CD8-positive, alpha-beta memory T cell (primary cell): ENCODE measurements around the gene SLC9A1. TPM values are rescaled to one million over a fixed set of nuclear protein-coding genes. Genes with fewer than 3 reads are reported as not detected.

Source experiments
- CTCF ChIA-PET: fragments of 350-600 bp; sonication (Branson Sonifier 250); formaldehyde crosslinking; loops from one replicate; lab custom pipeline; 2021; ENCODE audit warnings: antibody characterized with exemption; lab: Charles Lee
- POLR2A ChIA-PET: fragments of 350-600 bp; sonication (Branson Sonifier 250); formaldehyde crosslinking; loops from one replicate; lab custom pipeline; 2021; ENCODE audit warnings: antibody characterized with exemption; lab: Charles Lee
- DNase-seq, 5 donors: peaks; one replicate each; pipeline versions ENCODE4 v3.0.0 to v3.0.0-alpha.2; 2020 to 2022; ENCODE audit warnings: mixed read lengths in 1 of 5
- H3K27ac ChIP-seq: one replicate; pipeline ENCODE4 v1.7.0; 2013; ENCODE audit warnings: low read depth, mild to moderate bottlenecking, low read length, moderate library complexity
- H3K27me3 ChIP-seq: 2 replicates; pipeline ENCODE4 v1.7.0; 2013; ENCODE audit warnings: low read length, mild to moderate bottlenecking; ENCODE audit not compliant: insufficient read depth, poor library complexity, severe bottlenecking
- H3K36me3 ChIP-seq: 2 replicates; pipeline ENCODE4 v1.7.0; 2013; ENCODE audit warnings: mild to moderate bottlenecking, low read length, moderate library complexity; ENCODE audit not compliant: insufficient read depth
- H3K4me1 ChIP-seq: 2 replicates; pipeline ENCODE4 v1.7.0; 2013; ENCODE audit warnings: mild to moderate bottlenecking, low read length, moderate library complexity; ENCODE audit not compliant: insufficient read depth
- H3K4me3 ChIP-seq: 2 replicates; pipeline ENCODE4 v1.7.0; 2013; ENCODE audit warnings: mild to moderate bottlenecking, low read length
- H3K9me3 ChIP-seq: 2 replicates; pipeline ENCODE4 v1.7.0; 2013; ENCODE audit warnings: mild to moderate bottlenecking, low read length
- H3K27ac Mint-ChIP-seq, 8 donors: one replicate each; pipeline ENCODE4 v1.8.0; 2020 to 2021; ENCODE audit warnings: mixed read lengths in 8 of 8, mild to moderate bottlenecking in 6 of 8, inconsistent platforms in 3 of 8, moderate library complexity in 3 of 8
- H3K27me3 Mint-ChIP-seq, 2 donors: one replicate each; pipeline ENCODE4 v1.8.0; 2020 to 2021; ENCODE audit warnings: mixed read lengths in 2 of 2, mild to moderate bottlenecking in 1 of 2, moderate library complexity in 1 of 2
- H3K36me3 Mint-ChIP-seq, 3 donors: one replicate each; pipeline ENCODE4 v1.8.0; 2020 to 2021; ENCODE audit warnings: mixed read lengths in 3 of 3, inconsistent platforms in 1 of 3, mild to moderate bottlenecking in 1 of 3
- H3K4me1 Mint-ChIP-seq, 3 donors: one replicate each; pipeline ENCODE4 v1.8.0; 2020 to 2021; ENCODE audit warnings: mixed read lengths in 3 of 3, inconsistent platforms in 1 of 3, mild to moderate bottlenecking in 1 of 3
- H3K4me3 Mint-ChIP-seq, 7 donors: one replicate each; pipeline ENCODE4 v1.8.0; 2020 to 2021; ENCODE audit warnings: mixed read lengths in 7 of 7, mild to moderate bottlenecking in 6 of 7, moderate library complexity in 4 of 7, inconsistent platforms in 2 of 7
- H3K9me3 Mint-ChIP-seq, 5 donors: one replicate each; pipeline ENCODE4 v1.8.0; 2020 to 2022; ENCODE audit warnings: mixed read lengths in 5 of 5, mild to moderate bottlenecking in 3 of 5, moderate library complexity in 2 of 5, inconsistent platforms in 1 of 5
- polyA plus RNA-seq: library from polyadenylated mRNA; unstranded; fragments of 300-500 nt; fragmentation: Illumina TruSeq; gene quantifications from one replicate; pipeline ENCODE4 v1.2.3, GENCODE V29; 2021
- total RNA-seq, 2 experiments: library from RNA; stranded (reverse); gene quantifications; one replicate each; pipeline ENCODE4 v1.2.3, GENCODE V29; 2021

The SLC9A1 gene
- total and polyA plus RNA-seq, 3 experiments from 2014 or later, result 15.3 to 24.8 (median 23.9) TPM

DNA sequence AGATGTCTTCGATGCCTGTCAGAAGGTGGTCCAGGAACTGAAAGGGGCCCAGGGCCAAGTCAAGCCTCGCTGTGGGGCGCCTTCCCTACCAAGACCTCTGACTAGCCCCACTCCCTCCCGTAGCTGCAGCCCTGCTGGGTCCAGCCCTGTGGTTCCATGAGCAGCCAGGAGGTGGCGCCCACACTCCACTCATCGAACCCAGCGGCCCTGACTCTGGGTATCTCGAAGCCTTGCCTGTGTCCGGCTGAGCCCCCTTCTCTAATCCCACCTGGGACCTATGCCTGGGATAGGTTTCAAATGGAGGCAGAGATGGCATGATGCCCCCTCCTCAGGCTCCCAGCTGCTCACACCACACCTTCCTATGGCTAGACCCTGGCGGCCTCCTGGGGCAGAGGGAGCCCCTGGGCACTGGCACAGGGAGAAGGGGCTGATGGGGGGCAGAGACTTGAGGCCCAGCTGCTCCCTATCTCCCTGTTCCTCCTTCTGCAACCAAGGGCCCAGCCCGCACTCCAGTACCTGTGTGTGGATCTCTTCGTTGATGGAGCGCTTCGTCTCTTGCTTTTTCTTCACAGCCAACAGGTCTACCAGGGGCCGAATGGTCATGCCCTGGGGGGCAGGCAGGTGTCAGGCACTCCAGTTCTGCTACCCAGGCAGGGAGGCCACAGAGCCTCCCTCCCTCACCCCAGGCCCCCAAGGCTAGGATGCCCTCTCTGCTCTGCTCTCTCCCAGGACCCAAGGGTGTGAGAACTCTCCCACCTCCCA, 52.0 kb downstream of the SLC9A1 start:
- H3K4me3 Mint-ChIP-seq, result no peak overlapping the region
- ChIA-PET POLR2A (no interaction called here), CTCF (interaction anchor here (0.5 to 8.8 kb wide), 27 partner anchors 9 to 292 kb away, joined by 3 to 134 read pairs (median 5); partner anchors contain the start of gene SLC9A1)
- H3K4me3 ChIP-seq, result no peak overlapping the region
- H3K36me3 ChIP-seq, result no peaks in the 10 kb centered on the region
- no peaks in the 10 kb centered on the region for H3K9me3 Mint-ChIP-seq
- H3K27ac Mint-ChIP-seq, result peak overlapping the region in 3 of 8 donors; percentile 22 to 86 (median 38)
- H3K27me3 ChIP-seq, result no peaks in the 10 kb centered on the region
- H3K4me1 Mint-ChIP-seq, result peaks cover 0 to 3% (median 2%) of the 10 kb centered on the region in 3 donors
- H3K27ac ChIP-seq, result no peak overlapping the region
- H3K27me3 Mint-ChIP-seq, result no peaks in the 10 kb centered on the region
- peak; percentile 61 to 79 (median 69) for DNase-seq
- H3K36me3 Mint-ChIP-seq, result peaks cover 0 to 41% (median 2%) of the 10 kb centered on the region in 3 donors
- no peaks in the 10 kb centered on the region for H3K9me3 ChIP-seq
- peaks cover 5% of the 10 kb centered on the region for H3K4me1 ChIP-seq

DNA sequence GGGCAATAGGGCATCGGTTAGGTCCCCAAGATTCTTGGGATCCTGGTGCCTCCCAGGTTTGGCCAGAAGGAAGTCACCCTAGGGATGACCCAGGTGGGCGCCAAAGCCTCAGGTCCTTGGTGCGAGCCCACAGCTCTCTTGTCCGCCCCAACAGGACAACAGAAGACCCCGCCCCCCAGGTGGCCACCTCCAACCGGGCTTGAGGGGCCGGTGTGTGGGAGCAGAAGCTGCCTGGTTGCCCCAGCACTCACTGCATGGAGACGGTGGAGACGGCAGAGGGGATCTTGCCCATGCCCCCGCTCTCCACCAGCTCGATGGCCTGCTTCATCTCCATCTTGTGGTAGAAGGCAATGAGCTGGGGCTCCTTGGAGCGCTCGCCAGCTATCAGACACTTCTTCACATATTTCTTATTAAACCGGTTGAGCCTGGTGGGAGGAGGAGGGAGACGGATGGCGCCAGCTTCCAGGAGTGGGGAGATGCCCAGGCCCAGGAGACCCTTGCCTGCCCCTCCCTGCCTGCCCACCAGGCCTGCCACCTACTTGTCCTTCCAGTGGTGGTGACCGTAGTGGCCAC, 52.7 kb downstream of the SLC9A1 start:
- Histone ChIP-seq H3K36me3 (no peaks in the 10 kb centered on the region), H3K4me1 (peaks cover 5% of the 10 kb centered on the region), H3K4me3 (no peak overlapping the region), H3K9me3 (no peaks in the 10 kb centered on the region), H3K27me3 (no peaks in the 10 kb centered on the region), H3K27ac (no peak overlapping the region)
- Mint-ChIP-seq H3K4me3 (no peak overlapping the region), H3K27ac (peak overlapping the region in 1 of 8 donors; percentile 24), H3K27me3 (no peaks in the 10 kb centered on the region), H3K36me3 (peaks cover 0 to 41% (median 2%) of the 10 kb centered on the region in 3 donors), H3K4me1 (peaks cover 0 to 3% (median 2%) of the 10 kb centered on the region in 3 donors), H3K9me3 (no peaks in the 10 kb centered on the region)
- DNase-seq, result no peak
- POLR2A ChIA-PET, result interaction anchor here (0.6 kb wide), 1 partner anchor 268 kb away, joined by 5 read pairs; no protein-coding TSS in a partner anchor
- CTCF ChIA-PET, result interaction anchor here (0.5 to 8.8 kb wide), 28 partner anchors 9 to 293 kb away, joined by 3 to 134 read pairs (median 5); partner anchors contain the start of gene SLC9A1

DNA sequence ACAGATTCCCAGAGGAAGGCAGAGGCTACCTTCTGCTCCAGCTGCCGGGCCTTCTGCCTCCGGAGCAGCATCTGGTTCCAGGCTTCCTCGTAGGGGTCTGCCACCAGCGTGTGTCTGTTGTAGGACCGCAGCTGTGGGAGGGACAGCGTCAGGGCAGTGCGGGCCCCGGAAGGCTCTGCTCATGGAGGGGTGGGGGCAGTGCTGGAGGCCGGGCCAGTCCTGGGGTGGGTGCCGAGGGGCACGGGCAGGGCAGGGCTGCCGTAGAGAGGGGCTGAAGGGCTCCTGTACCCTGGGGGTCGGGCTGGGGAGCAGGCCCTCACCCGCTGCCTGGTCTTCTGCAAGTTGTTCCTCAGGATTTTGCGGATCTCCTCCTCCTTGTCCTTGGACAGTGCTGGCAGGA, 53.2 kb downstream of the SLC9A1 start:
- Histone ChIP-seq H3K36me3 (no peaks in the 10 kb centered on the region), H3K27me3 (no peaks in the 10 kb centered on the region), H3K4me1 (peaks cover 5% of the 10 kb centered on the region), H3K27ac (no peak overlapping the region), H3K9me3 (no peaks in the 10 kb centered on the region), H3K4me3 (no peak overlapping the region)
- CTCF ChIA-PET, result interaction anchor here (0.8 to 8.8 kb wide), 21 partner anchors 9 to 286 kb away, joined by 3 to 134 read pairs (median 6); partner anchors contain the start of gene SLC9A1
- Mint-ChIP-seq H3K4me3 (no peak overlapping the region), H3K9me3 (no peaks in the 10 kb centered on the region), H3K27ac (peak overlapping the region in 1 of 8 donors; percentile 24), H3K27me3 (no peaks in the 10 kb centered on the region), H3K36me3 (peaks cover 0 to 41% (median 2%) of the 10 kb centered on the region in 3 donors), H3K4me1 (peaks cover 0 to 3% (median 2%) of the 10 kb centered on the region in 3 donors)
- POLR2A ChIA-PET, result interaction anchor here (0.6 kb wide), 1 partner anchor 268 kb away, joined by 5 read pairs; no protein-coding TSS in a partner anchor
- no peak for DNase-seq

DNA sequence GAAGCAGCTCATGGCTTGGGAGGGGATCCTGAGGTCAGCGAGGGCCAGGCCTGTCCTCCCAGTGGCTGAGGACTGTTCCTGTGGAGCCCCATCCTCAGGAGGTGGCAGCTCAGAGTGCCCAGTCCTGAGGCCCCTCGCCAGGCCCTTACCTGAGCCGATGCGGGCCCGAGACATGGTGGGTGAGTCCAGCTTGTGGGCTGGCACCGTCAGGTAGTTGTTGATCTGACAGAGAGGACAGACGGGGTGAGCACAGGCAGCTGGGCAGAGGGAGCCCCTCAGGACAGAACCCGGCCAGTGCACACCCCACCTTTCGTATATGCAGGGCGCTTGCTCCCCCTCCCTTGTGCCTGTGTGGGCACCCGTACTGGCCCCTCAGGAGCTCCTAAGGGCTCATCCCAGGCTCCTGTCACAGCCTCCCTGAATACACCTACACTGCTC, 53.9 kb downstream of the SLC9A1 start:
- DNase-seq, result no peak
- Mint-ChIP-seq H3K4me1 (peaks cover 0 to 3% (median 2%) of the 10 kb centered on the region in 3 donors), H3K27ac (peak overlapping the region in 1 of 8 donors; percentile 63), H3K9me3 (no peaks in the 10 kb centered on the region), H3K36me3 (peaks cover 0 to 36% (median 2%) of the 10 kb centered on the region in 3 donors), H3K27me3 (no peaks in the 10 kb centered on the region), H3K4me3 (no peak overlapping the region)
- H3K36me3 ChIP-seq, result no peaks in the 10 kb centered on the region
- H3K4me3 ChIP-seq, result no peak overlapping the region
- ChIA-PET POLR2A (no interaction called here), CTCF (interaction anchor here (1.2 to 8.8 kb wide), 7 partner anchors 9 to 195 kb away, joined by 3 to 134 read pairs (median 7); partner anchors contain the start of gene SLC9A1)
- no peaks in the 10 kb centered on the region for H3K27me3 ChIP-seq
- H3K9me3 ChIP-seq, result no peaks in the 10 kb centered on the region
- H3K27ac ChIP-seq, result no peak overlapping the region
- peaks cover 5% of the 10 kb centered on the region for H3K4me1 ChIP-seq

DNA sequence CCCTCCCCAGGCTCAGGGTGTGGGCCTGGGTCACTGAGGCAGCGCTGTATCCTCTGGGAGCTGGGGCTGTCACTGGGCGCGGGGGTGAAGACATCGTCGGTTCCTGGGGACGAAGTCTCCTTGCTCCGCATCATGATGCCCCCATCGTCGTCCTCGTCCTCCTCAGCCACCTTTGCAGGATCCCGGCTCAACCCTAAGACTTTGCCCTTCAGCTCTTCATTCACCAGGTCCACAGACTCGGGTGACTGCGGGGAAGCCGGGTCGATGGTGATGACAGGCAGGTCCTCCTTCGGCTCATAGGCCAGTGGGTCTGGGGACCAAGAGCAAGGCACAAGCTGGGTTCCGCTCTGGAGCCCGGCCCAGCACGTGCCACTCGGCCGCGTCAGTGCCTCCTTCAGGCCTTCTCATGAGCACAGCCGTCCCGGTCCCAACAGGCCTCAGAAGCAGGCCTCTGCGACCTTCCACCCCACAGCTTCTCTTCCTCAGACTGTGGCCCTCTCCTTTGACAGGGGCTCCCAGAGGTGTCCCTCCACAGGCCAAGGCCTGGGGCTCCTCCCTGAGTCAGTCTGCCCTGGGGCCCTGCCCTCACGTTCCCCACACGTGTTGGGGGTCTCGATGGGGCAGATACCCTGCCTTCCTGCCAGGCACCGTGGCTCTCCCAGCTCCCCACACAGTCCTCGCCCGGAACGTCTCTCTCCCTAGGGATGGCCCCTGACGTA, 54.4 kb downstream of the SLC9A1 start:
- POLR2A ChIA-PET, result no interaction called here
- CTCF ChIA-PET, result interaction anchor here (0.8 to 8.8 kb wide), 6 partner anchors 8 to 184 kb away, joined by 3 to 134 read pairs (median 7); partner anchors contain the start of gene SLC9A1
- H3K36me3 ChIP-seq, result no peaks in the 10 kb centered on the region
- H3K9me3 ChIP-seq, result no peaks in the 10 kb centered on the region
- no peak overlapping the region for H3K4me3 Mint-ChIP-seq
- H3K27ac Mint-ChIP-seq, result no peak overlapping the region
- no peak overlapping the region for H3K27ac ChIP-seq
- no peak for DNase-seq
- H3K4me1 ChIP-seq, result peaks cover 5% of the 10 kb centered on the region
- H3K4me1 Mint-ChIP-seq, result peaks cover 0 to 3% (median 2%) of the 10 kb centered on the region in 3 donors
- no peaks in the 10 kb centered on the region for H3K27me3 ChIP-seq
- no peaks in the 10 kb centered on the region for H3K27me3 Mint-ChIP-seq
- H3K36me3 Mint-ChIP-seq, result peaks cover 0 to 30% (median 2%) of the 10 kb centered on the region in 3 donors
- no peak overlapping the region for H3K4me3 ChIP-seq
- no peaks in the 10 kb centered on the region for H3K9me3 Mint-ChIP-seq

DNA sequence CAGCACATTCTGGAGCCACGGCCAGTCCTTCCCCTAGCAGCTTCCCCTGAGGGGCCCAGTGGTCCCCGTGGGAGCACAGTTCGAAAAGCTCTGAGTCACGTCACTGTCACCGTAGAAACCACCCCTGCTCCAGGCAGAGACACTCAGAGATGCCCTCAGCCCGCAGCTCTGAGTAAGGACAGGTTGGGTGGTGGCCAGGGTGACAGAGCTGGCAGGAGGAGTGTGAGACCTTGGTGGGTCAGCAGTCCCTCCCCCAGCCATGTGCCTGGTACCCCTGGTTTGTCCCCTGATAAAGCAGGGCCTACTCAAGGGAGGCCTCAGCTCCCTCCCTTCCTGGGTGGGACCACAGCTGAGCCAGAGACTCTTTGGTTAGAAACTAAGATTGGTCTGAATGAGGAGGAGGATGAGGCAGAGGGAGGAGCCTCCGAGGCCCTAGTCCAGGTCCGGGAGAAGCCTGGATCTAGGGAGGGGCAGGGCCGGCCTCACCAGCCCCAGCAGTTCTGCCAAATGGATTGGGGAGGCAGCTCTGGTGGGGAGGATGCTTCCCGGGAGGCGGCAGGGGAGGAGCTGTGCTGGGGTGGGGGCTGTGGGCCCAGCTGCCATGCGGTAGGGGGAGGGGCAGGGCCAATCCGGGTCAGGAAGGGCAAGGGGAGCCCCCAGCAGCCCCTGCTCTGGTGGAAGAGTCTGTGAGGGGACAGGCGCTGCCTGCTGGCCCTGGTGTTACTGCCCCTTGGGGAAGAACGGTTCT, 55.2 kb downstream of the SLC9A1 start:
- Mint-ChIP-seq H3K27ac (peak overlapping the region in 1 of 8 donors; percentile 77), H3K36me3 (peaks cover 0 to 24% (median 2%) of the 10 kb centered on the region in 3 donors), H3K9me3 (no peaks in the 10 kb centered on the region), H3K27me3 (no peaks in the 10 kb centered on the region), H3K4me3 (no peak overlapping the region), H3K4me1 (peaks cover 0 to 3% (median 2%) of the 10 kb centered on the region in 3 donors)
- DNase-seq, result no peak
- no peak overlapping the region for H3K4me3 ChIP-seq
- H3K36me3 ChIP-seq, result no peaks in the 10 kb centered on the region
- H3K27ac ChIP-seq, result no peak overlapping the region
- POLR2A ChIA-PET, result no interaction called here
- H3K4me1 ChIP-seq, result peaks cover 5% of the 10 kb centered on the region
- no peaks in the 10 kb centered on the region for H3K27me3 ChIP-seq
- CTCF ChIA-PET, result interaction anchor here (0.8 to 8.8 kb wide), 6 partner anchors 8 to 185 kb away, joined by 3 to 134 read pairs (median 7); partner anchors contain the start of gene SLC9A1
- H3K9me3 ChIP-seq, result no peaks in the 10 kb centered on the region

DNA sequence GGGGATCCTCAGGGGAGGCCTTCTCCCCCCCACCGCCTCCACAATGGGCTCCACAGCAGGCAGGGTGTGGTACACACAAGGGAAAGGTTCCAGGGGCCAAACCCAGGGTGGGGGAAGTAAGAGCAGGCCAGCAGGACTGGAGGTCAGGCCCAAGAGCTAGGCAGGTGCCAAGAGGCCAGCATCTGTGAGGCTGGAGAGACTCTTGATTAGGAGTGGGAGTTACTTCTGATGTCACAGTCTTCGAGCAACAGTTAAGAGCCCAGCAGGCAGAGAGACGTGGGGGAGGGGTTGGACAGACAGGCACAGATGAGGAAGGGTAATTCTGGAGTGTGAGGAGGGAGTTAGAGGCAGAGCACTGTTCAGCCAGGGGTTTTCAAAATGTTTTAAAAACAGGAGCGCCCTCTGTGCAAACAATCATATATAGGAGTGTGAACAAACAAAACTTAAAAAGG, 55.8 kb downstream of the SLC9A1 start:
- Histone ChIP-seq H3K27me3 (no peaks in the 10 kb centered on the region), H3K36me3 (no peaks in the 10 kb centered on the region), H3K9me3 (no peaks in the 10 kb centered on the region), H3K27ac (no peak overlapping the region), H3K4me3 (no peak overlapping the region), H3K4me1 (peaks cover 5% of the 10 kb centered on the region)
- H3K36me3 Mint-ChIP-seq, result peaks cover 0 to 22% (median 2%) of the 10 kb centered on the region in 3 donors
- H3K4me3 Mint-ChIP-seq, result no peak overlapping the region
- ChIA-PET POLR2A (no interaction called here), CTCF (interaction anchor here (2.2 to 8.8 kb wide), 4 partner anchors 12 to 186 kb away, joined by 8 to 134 read pairs (median 48); no protein-coding TSS in a partner anchor)
- DNase-seq, result no peak
- no peak overlapping the region for H3K27ac Mint-ChIP-seq
- peaks cover 0 to 3% (median 2%) of the 10 kb centered on the region in 3 donors for H3K4me1 Mint-ChIP-seq
- no peaks in the 10 kb centered on the region for H3K9me3 Mint-ChIP-seq
- H3K27me3 Mint-ChIP-seq, result no peaks in the 10 kb centered on the region
